Measurements from ENCODE around the gene SNAPIN.

The SNAPIN gene

GRCh38 chr1:153677718-153678518 is 19.4 kb downstream of the SNAPIN start:
- H3K4me3 ChIP-seq (ENCODE audit: low read depth, low read length): peak overlapping the region; percentile 67

DNA sequence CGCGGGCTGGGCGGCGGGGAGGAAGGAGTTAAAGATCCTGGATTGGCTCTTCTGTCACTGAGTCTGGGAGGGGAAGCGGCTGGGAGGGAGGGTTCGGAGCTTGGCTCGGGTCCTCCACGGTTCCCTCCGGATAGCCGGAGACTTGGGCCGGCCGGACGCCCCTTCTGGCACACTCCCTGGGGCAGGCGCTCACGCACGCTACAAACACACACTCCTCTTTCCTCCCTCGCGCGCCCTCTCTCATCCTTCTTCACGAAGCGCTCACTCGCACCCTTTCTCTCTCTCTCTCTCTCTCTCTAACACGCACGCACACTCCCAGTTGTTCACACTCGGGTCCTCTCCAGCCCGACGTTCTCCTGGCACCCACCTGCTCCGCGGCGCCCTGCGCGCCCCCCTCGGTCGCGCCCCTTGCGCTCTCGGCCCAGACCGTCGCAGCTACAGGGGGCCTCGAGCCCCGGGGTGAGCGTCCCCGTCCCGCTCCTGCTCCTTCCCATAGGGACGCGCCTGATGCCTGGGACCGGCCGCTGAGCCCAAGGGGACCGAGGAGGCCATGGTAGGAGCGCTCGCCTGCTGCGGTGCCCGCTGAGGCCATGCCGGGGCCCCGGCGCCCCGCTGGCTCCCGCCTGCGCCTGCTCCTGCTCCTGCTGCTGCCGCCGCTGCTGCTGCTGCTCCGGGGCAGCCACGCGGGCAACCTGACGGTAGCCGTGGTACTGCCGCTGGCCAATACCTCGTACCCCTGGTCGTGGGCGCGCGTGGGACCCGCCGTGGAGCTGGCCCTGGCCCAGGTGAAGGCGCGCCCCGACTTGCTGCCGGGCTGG is 20.2 kb downstream of the SNAPIN start, which contains the start of gene NPR1:
Gene NPR1 (plus strand): TSS at position 170 of the 818 bp plus-strand sequence. CDS start 421 bp downstream, at position 591.
- peak within 1 kb of the TSS; percentile 67 for H3K4me3 ChIP-seq (ENCODE audit: low read depth, low read length)

GRCh38 chr1:153679337-153680119 is 21.0 kb downstream of the SNAPIN start:
- peak overlapping the region; percentile 67 for H3K4me3 ChIP-seq (ENCODE audit: low read depth, low read length)

DNA sequence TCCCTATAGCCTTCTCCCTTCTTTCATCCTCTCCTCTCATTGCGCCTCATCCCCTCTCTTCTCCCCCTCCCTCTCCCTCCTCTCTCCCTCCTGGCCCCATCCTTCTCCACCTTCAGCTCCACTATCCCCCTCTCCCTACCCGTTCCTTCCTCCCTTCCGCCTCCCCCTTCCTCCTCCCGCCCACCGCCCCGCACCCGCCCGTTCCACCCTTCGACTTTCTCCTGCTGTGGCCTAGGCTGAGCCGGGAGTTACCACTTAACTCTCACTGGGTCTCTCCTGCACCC is 21.6 kb downstream of the SNAPIN start:
- H3K4me3 ChIP-seq (ENCODE audit: low read depth, low read length): peak overlapping the region; percentile 67

DNA sequence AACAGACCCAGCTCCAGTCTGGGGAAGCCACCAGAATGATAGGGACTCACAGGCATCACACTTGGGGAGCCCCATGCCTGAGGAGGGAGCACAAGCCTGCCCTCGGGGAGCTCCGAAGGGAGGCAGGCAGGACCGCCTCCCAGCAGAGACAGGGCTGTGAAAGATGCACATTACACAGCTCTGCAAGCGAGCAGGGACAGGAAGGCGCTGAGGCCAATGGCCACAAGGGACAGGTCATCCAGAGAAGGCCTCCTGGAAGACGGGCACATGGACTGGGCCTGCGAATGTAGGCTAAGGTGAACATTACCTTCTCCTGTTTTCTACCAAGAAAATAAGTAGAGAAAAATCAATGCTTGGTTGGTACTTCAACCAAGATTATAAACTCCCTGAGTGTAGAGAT is 24.2 kb downstream of the SNAPIN start:
- H3K4me3 ChIP-seq (ENCODE audit: low read depth, low read length): no peak overlapping the region

- no peak overlapping the region for H3K4me3 ChIP-seq (ENCODE audit: low read depth, low read length)
Measured at GRCh38 chr1:153683854-153684253, 25.4 kb downstream of the SNAPIN start.

DNA sequence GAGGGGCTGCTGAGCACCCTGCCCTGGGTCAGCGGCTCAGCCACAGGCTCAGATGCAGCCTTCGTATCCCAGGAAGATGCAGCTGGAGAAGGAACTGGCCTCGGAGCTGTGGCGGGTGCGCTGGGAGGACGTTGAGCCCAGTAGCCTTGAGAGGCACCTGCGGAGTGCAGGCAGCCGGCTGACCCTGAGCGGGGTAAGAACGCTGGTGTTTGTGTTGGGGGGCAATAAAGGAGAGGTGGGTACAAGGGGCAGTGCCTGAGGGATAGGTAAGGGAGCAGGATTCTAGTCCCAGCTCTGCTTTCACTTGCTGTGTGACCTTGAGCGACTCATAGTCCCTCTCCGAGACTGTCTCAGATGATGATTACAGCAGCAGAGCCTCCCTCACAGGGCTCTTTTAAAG is 26.4 kb downstream of the SNAPIN start:
- no peak overlapping the region for H3K4me3 ChIP-seq (ENCODE audit: low read depth, low read length)

- H3K4me3 ChIP-seq (ENCODE audit: low read depth, low read length): no peak overlapping the region
Measured at GRCh38 chr1:153685544-153686340, 27.2 kb downstream of the SNAPIN start.

GRCh38 chr1:153687346-153688125 is 29.0 kb downstream of the SNAPIN start:
- H3K4me3 ChIP-seq (ENCODE audit: low read depth, low read length): no peak overlapping the region

DNA sequence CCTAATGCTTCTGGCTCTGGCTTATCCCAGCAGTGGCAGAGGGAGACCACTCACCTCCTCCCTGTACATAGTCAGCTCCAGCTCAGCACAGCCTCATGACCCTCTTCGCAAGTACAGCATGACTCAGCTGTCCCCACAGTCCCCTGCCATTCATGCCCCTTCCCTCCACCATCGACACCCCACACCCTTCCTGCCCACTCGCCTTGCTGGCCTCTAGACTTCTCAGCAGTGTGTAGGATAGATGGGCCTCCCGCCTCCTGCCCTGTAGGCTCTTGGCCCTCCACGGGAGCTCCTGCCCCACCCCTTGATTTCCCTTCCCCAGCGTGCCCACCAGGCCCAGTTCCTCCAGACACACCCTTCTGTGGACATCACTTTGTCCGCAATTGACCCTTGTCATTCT is 29.8 kb downstream of the SNAPIN start:
- H3K4me3 ChIP-seq (ENCODE audit: low read depth, low read length): no peak overlapping the region

GRCh38 chr1:153688736-153689328 is 30.3 kb downstream of the SNAPIN start:
- no peak overlapping the region for H3K4me3 ChIP-seq (ENCODE audit: low read depth, low read length)

- no peak overlapping the region for H3K4me3 ChIP-seq (ENCODE audit: low read depth, low read length)
Measured at GRCh38 chr1:153693466-153693865, 35.0 kb downstream of the SNAPIN start.

DNA sequence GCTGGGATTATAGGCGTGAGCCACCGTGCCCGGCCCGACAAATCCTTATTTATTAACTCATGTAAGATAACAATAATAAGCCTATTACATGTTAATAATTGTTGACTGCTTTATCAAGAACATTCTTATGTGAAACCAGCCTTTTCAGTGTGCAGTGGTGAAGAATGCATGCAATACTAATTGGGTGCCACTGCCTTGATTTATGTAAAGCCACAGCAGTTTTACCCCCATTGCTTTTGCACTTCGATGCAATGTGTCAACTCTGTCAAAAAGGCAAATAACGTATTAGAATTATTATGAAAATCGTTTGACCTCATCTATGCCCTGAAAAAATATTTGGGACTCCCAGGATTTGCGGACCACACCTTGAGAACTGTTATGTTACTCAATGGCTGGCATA is 38.2 kb downstream of the SNAPIN start:
- no peak overlapping the region for H3K4me3 ChIP-seq (ENCODE audit: low read depth, low read length)

DNA sequence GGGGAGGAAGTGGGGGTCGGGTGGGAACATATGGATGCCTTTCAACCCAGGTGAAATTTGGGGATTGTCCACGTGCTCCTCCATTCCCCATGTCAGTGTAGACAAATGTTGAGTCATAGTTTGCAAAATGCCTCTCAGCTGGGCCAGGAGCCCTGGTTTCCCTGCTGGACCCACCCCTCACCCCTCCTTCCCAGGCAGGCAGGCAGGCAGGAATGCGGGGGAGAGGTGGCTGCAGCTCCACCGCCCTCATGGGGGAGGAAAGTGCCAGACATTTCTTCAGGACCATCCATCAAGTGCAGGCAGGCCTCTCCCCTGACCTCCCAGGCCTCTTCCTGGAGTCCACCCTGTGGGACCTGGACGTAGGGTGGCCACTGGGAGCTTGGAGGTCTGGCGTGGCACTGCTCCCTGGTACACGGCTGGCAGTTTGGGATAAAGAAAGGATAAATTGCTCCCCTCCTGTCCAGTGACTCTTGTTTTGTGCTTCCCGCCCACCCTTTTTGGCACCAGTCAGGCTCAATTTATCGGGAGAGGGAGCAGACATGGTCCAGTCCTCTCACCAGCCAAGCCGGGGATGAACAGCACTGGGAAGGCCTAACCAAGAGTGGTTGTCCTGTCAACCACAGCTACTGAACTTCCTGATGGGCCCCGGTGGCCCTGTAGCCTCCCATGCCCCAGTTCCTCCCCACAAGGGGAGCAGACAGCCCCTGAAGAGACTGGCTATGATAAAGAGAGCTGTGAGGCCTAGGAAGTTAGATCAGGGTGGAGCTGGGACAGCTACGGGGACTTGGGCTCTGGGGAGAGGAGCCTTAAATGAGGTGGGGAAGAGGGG is 38.9 kb downstream of the SNAPIN start:
- H3K4me3 ChIP-seq (ENCODE audit: low read depth, low read length): no peak overlapping the region

DNA sequence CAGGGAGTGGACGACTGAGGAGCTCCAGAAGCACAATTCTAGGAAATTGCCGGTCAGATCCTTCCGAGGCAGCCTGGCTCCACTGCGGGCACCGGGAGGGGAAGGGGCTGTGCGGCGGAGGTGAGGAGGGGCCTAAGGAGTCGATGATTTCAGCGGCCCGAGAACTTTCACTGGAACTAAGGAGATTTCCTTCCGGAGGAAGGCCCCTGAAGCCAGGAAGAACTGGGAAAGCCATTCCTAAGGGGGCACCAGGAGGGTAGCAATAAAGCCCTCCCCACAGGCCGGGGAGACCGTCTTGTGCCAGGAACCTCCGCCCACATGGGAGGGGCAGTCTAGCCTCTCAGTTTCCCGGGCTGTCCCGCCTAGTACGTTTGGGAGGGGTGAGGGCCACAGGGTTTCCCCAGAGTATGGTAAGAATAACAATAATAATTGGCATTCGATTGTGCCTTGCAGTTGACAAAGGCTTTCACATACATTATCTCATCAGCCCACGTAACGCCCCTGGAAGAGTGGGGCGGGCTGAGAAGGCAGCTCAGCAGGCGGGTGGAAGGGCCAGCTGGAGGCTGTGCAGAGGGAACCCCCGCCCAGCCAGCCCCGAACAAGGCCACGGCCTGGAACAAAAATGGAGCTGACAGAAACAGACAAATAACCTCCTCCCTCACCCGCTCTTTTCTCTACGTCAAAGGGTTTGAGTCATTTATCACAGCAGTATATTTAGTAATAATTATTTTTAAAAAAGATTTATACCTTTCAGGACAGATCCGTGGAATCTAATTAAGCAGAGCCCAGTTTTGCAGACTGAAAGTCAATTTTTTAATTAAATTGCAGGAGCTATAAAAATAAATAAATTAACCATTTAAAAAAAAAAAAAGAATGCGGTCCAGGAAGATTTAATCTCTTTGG is 39.8 kb downstream of the SNAPIN start:
- H3K4me3 ChIP-seq (ENCODE audit: low read depth, low read length): no peak overlapping the region

GRCh38 chr1:153698923-153699714 is 40.6 kb downstream of the SNAPIN start:
- H3K4me3 ChIP-seq (ENCODE audit: low read depth, low read length): no peak overlapping the region

DNA sequence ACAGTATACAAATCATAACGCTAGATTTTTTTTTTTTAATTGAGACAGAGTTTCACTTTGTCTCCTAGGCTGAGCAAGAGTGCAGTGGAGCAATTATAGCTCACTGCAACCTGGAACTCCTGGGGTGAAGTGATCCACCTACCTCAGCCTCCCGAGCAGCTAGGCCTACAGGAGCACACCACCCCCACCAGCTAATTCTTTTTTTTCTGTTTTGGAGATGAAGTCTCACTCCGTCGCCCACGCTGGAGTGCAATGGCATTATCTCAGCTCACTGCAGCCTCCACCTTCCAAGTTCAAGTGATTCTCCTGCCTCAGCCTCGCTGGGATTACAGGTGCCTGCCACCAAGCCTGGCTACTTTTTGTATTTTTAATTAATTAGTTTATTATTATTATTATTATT is 41.3 kb downstream of the SNAPIN start:
- no peak overlapping the region for H3K4me3 ChIP-seq (ENCODE audit: low read depth, low read length)
